CD4-positive, alpha-beta T cell treated with Interleukin-15 for 1 hour (primary cell): Measurements from ENCODE around the gene RHOBTB3.

Experiments
- DNase-seq: peaks from one replicate; pipeline ENCODE4 v3.0.0-alpha.2; 2020

Gene RHOBTB3

GRCh38 chr5:95770830-95771708, 39.9 kb downstream of the RHOBTB3 start:
- DNase-seq, result no peak

DNA sequence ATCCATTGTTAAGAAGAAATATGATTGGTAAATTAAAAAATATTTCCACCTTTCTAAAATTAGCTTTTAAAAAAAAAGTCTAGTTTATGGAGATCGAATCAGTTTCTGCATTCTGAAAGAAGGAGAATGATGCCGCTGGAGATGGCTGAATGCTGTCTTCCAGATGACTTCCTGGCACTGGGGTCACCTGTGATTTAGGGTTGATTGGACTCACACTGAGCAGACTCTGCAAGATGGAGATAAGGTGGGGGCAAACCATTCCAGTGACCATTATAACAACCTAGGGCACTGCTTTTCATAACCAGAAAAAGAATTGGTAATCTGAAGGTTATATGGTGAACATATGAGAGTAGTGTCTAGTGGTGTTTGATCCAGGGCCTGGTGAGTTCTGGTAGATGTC, 40.8 kb downstream of the RHOBTB3 start:
- no peak for DNase-seq

- no peak for DNase-seq
Observed at GRCh38 chr5:95773335-95774059, 42.4 kb downstream of the RHOBTB3 start.

- DNase-seq, result no peak
Observed at GRCh38 chr5:95777441-95777840, 46.3 kb downstream of the RHOBTB3 start.

GRCh38 chr5:95778713-95779436, 47.7 kb downstream of the RHOBTB3 start:
- DNase-seq, result no peak

GRCh38 chr5:95779611-95780010, 48.5 kb downstream of the RHOBTB3 start:
- no peak for DNase-seq

DNA sequence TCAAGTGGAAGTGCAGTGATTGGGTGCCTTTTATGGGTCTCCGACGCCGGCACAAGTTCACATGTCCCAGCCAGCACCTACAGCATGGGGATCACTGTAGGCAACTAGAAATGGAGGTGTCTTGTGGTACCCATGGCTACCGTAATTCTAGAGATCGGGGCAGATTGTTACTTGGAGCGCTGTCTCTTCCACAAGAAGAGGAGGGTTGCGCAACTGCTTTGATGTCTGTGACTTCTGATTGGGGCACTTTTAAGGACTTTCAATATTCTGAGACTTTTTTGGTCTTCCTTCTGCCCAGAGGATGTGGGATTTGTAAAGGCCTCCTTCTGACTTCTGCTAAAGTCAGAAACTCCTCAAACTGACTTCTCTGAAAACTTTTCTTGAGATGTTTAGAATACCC, 49.5 kb downstream of the RHOBTB3 start:
- DNase-seq, result no peak

DNA sequence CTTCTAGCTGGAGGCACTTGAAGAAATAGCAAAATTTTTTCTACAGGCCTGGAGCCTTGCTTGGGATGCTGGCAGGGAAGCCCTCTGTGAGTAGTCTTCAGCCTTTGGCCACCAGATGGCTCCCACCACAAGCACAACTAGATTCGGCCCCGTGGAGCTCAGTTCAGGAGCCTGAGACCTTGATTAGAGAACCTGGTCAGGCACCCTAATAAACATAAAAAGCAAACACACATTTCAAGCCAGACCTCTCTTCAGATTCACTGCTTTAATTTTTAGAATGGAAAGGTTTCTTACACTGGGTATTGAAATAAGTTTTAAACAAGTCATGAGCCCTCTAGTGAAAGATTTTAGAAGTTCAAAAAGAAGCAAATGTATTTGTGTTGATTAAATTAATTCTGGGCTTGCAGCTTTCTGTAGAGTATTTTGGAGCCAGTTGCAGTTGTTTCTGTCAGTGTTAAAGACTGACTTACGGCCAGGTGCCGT, 50.0 kb downstream of the RHOBTB3 start:
- DNase-seq, result peak; percentile 77

GRCh38 chr5:95782181-95782580, 51.0 kb downstream of the RHOBTB3 start:
- DNase-seq, result no peak

- DNase-seq, result no peak
Observed at GRCh38 chr5:95783661-95784060, 52.5 kb downstream of the RHOBTB3 start.

- DNase-seq, result no peak
Observed at GRCh38 chr5:95784514-95785302, 53.6 kb downstream of the RHOBTB3 start.

DNA sequence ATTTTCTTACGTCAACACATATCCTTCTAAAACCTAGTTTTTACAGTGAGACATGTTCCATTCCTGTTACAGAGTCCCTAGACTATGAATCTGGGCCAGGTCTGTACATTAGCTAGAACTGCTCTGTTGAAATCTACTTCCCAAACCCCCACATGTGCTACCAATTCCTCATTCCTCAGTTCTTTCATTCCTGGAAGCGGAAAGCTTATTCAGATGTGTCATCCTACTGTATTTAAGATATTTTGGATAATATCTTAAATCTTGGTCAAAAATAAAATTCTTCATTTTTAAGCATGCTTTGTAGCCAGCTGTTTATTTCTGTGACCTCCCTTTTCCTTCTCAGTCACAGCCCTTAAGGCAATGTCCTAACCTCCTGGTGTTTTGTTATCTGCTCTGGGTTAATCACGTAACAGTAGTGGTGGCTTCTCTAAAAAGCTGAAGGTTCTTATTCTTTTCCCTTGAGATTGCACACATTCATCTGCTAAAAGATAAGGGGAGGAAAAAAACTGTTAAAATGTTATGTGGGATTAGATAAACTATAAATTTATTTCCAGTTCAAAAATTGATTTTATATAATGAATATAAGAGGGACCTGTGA, 55.8 kb downstream of the RHOBTB3 start:
- DNase-seq, result no peak

GRCh38 chr5:95788493-95788892, 57.4 kb downstream of the RHOBTB3 start:
- no peak for DNase-seq

DNA sequence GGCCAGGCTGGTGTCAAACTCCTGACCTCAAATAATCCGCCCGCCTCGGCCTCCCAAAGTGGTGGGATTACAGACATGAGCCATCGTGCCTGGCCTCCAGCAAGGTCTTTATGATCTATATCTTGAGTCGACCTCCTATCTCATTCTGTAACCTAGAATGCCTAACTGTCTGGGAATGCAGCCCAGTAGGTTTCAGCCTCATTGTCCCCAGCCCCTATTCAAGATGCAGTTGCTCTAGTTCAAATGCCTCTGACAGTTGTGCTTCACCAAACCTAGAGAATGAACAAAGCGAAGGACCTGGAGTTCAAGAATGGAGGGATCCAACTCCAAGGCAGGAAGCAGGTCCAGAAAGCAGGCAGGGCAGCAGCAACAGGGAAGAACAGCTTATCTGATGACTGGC, 60.6 kb downstream of the RHOBTB3 start:
- DNase-seq, result no peak

GRCh38 chr5:95794070-95794516, 63.0 kb downstream of the RHOBTB3 start:
- DNase-seq, result no peak

GRCh38 chr5:95797301-95797700, 66.2 kb downstream of the RHOBTB3 start:
- no peak for DNase-seq

- DNase-seq, result no peak
Observed at GRCh38 chr5:95798048-95798447, 66.9 kb downstream of the RHOBTB3 start.

DNA sequence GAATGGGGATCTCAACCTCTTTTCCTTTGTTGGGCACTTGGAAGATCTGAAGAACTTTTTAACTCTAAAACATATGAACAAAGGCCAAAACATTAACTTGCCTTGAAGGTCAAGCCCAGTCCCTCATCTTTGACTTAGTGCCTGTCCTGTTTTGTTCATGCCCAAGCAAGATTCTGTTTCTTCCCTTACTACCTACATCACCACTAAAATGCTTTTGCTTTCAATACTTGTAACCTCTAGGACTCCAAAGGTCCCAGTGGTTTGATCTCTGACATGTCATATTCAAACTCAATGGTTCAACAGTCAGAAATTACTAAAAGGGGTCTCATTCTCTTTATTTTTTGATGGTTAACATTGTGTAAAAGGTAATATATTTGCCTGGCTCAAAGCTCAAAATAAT, 67.4 kb downstream of the RHOBTB3 start:
- DNase-seq, result no peak

DNA sequence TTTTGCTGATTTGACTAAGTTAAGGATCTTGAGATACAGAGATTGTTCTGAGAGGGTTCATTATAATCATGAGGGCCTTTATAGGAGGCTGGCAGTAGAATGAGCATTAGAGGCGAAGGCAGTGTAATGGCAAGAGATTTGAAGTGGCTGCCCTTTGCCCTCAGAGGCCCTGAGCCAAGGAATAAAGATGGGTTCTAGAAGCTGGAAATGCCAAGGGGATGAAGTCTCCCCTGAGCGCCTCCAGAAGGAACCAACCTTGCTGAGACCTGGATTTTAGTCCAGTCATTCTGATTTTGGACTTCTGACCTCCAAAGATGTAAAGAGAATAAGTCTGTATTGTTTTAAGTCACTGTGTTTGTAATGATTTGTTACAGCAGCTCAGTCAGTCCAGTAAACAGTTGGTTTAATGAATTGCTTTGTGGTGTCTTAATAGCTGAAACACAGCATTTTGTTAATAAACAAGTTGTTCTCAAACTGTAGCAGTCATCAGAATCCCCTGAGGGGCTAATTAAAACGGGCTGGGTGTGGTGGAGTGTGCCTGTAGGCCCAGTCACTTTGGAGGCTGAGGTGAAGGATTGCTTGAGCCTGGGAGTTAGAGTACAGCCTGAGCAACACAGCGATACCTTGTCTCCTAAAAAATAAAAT, 68.2 kb downstream of the RHOBTB3 start:
- no peak for DNase-seq

- no peak for DNase-seq
Observed at GRCh38 chr5:95800553-95800952, 69.4 kb downstream of the RHOBTB3 start.

DNA sequence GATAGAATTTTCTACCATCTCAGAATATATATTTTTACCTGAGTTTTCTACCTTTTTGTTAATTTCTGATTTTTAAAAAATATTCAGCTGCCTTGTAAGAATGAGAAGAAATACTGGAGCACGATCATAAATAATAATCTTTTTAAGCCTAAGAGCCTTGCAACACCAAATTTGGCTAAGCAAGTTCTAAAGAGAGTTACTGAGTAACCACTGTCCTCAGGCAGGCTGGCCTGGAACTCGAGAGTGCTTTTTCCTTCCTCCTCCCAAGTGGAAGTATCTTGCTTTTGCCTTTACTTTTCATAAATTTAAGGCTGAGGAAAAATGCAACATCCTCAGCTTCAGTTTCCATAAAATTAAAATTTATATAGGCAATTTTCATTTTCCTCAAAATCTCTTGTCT, 70.4 kb downstream of the RHOBTB3 start:
- DNase-seq, result no peak

- no peak for DNase-seq
Observed at GRCh38 chr5:95801961-95802360, 70.8 kb downstream of the RHOBTB3 start.
